ENCODE data around the gene TMEM126B. TPM values are rescaled to one million over a fixed set of nuclear protein-coding genes. Genes with fewer than 3 reads are reported as not detected.
"Not testable (repeated sequence)": the region's sequence is repeated elsewhere in the genome, so short reads cannot be mapped to it uniquely, and the experiment has no call there.

The TMEM126B gene
- total and polyA plus RNA-seq, 2 experiments from 2014 or later: 39.5 to 98.2 TPM

- TF ChIP-seq, protein P1, sequence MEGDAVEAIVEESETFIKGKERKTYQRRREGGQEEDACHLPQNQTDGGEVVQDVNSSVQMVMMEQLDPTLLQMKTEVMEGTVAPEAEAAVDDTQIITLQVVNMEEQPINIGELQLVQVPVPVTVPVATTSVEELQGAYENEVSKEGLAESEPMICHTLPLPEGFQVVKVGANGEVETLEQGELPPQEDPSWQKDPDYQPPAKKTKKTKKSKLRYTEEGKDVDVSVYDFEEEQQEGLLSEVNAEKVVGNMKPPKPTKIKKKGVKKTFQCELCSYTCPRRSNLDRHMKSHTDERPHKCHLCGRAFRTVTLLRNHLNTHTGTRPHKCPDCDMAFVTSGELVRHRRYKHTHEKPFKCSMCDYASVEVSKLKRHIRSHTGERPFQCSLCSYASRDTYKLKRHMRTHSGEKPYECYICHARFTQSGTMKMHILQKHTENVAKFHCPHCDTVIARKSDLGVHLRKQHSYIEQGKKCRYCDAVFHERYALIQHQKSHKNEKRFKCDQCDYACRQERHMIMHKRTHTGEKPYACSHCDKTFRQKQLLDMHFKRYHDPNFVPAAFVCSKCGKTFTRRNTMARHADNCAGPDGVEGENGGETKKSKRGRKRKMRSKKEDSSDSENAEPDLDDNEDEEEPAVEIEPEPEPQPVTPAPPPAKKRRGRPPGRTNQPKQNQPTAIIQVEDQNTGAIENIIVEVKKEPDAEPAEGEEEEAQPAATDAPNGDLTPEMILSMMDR (IDR thresholded peaks at IDR 0.05; ENCODE audit: low read depth, low read length): no peak
- DNase-seq (ENCODE audit: low read depth in 1 of 2, low spot score in 1 of 2): no peak
- Histone ChIP-seq H3K9me3 (ENCODE audit: low read depth) (no peaks in the 10 kb centered on the region), H3K4me3 (no peak overlapping the region), H3K27me3 (no peaks in the 10 kb centered on the region), H3K4me1 (ENCODE audit: low read depth) (no peaks in the 10 kb centered on the region), H3K36me3 (no peaks in the 10 kb centered on the region), H3K27ac (no peak overlapping the region)
These were observed 39.8 kb downstream of the TMEM126B start for GRCh38 chr11:85668157-85668556.

DNA sequence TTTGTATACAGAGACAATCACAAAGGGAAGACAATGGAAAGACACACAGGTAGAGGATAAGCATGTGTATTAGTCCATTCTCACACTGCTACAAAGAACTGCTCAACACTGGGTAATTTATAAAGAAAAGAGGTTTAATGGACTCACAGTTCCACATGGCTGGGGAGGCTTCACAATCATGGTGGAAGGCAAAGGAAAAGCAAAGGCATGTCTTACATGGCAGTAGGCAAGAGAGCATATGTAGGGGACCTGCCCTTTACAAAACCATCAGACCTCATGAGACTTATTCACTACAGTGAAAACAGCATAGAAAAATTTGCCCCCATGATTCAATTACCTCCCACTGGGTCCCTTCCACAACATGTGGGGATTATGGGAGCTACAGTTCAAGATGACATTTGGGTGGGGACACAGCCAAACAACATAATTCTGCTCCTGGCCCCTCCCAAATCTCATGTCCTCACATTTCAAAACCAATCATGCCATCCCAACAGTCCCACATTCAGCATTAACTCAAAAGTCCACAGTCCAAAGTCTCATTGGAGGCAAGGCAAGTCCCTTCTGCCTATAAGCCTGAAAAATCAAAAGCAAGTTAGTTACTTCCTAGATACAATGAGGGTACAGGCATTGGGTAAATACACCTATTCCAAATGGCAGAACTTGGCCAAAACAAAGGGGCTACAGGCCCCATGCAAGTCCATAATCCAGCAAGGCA, 42.7 kb downstream of the TMEM126B start:
- not testable (repeated sequence) for H3K4me3 ChIP-seq; H3K4me1 ChIP-seq (ENCODE audit: low read depth)

DNA sequence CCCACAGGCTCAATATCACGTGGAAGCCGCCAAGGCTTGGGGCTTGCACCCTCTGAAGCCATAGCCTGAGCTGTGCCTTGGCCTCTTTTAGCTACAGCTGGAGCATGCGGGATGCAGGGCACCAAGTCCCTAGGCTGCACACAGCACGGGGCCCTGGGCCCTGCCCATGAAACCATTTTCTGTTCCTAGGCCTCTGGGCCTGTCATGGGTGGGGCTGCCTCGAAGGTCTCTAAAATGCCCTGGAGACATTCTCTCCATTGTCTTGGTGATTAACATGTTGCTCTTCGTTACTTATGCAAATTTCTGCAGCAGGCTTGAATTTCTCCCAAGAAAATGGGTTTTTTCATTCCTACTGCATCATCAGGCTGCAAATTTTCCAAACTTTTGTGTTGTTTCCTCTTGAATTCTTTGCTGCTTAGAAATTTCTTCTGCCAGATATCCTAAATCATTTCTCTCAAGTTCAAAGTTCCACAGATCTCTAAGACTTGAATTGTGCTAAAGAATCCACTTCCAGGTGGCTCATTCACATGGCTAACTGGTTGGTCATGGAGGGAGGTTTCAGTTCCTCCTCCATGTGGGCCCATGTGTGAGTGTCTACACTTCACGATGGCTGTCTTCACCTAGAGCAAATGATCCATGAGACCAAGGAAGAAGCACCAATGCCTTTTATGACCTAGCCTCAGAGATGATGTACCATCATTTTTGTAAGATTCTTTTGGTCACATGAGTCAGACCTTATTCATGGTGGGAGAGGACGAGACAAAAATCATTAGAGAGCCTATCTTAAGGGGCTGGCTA, 43.9 kb downstream of the TMEM126B start:
- DNase-seq (ENCODE audit: low read depth in 1 of 2, low spot score in 1 of 2): no peak
- Histone ChIP-seq H3K27me3 (no peaks in the 10 kb centered on the region), H3K36me3 (no peaks in the 10 kb centered on the region)

More for the DNA sequence above, 42.7 kb downstream of the TMEM126B start:
- not testable (repeated sequence) for DNase-seq (ENCODE audit: low read depth in 1 of 2, low spot score in 1 of 2); H3K27me3 ChIP-seq; H3K27ac ChIP-seq; H3K36me3 ChIP-seq; H3K9me3 ChIP-seq (ENCODE audit: low read depth)

DNA sequence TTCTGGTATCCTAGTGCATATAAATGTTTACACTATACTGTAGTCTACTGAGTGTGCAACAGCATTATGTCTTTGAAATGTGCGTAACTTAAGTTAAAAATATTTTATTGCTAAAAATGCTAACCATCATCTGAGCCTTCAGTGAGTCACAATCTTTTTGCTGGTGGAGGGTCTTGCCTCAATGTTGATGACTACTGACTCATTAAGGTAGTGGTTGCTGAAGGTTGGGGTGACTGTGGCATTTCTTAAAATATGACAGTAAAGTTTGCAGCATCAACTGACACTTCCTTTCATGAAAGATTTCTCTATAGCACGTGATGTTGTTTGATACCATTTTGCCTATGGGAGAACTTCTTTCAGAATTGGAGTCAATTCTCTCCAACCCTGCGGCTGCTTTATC, 45.0 kb downstream of the TMEM126B start:
- no peak for DNase-seq (ENCODE audit: low read depth in 1 of 2, low spot score in 1 of 2)
- no peaks in the 10 kb centered on the region for H3K27me3 ChIP-seq
- TF ChIP-seq, protein P1 (IDR thresholded peaks at IDR 0.05; ENCODE audit: low read depth, low read length): no peak
- H3K4me1 ChIP-seq (ENCODE audit: low read depth): no peaks in the 10 kb centered on the region
- no peaks in the 10 kb centered on the region for H3K9me3 ChIP-seq (ENCODE audit: low read depth)
- H3K36me3 ChIP-seq: no peaks in the 10 kb centered on the region
- H3K27ac ChIP-seq: no peak overlapping the region
- no peak overlapping the region for H3K4me3 ChIP-seq

More for the DNA sequence above, 43.9 kb downstream of the TMEM126B start:
- no peak overlapping the region for H3K4me3 ChIP-seq
- no peaks in the 10 kb centered on the region for H3K9me3 ChIP-seq (ENCODE audit: low read depth)
- no peaks in the 10 kb centered on the region for H3K4me1 ChIP-seq (ENCODE audit: low read depth)
- TF ChIP-seq, protein P1 (IDR thresholded peaks at IDR 0.05; ENCODE audit: low read depth, low read length): no peak
- no peak overlapping the region for H3K27ac ChIP-seq

DNA sequence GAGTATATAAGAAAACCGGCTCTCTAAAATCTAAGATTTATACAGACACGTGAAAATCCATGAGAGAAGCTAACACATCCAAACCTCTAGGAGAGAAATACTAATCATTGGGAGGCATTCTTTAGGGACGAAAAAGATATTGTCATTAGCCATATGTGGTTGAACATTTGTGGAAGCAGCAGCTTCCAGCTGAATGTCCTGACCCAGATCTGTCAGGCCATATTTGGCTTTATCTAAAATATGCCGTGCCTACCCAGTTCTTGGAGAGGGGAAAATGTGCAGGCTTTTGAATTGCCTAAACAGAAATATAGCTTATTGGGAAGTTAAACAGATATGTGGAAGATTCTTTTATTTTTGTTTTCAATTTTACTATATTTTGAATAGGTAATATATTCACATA, 51.2 kb downstream of the TMEM126B start:
- TF ChIP-seq, protein P1 (IDR thresholded peaks at IDR 0.05; ENCODE audit: low read depth, low read length): no peak
- no peak for DNase-seq (ENCODE audit: low read depth in 1 of 2, low spot score in 1 of 2)
- Histone ChIP-seq H3K27me3 (no peaks in the 10 kb centered on the region), H3K27ac (no peak overlapping the region), H3K4me1 (ENCODE audit: low read depth) (no peaks in the 10 kb centered on the region), H3K36me3 (no peaks in the 10 kb centered on the region), H3K4me3 (no peak overlapping the region), H3K9me3 (ENCODE audit: low read depth) (no peaks in the 10 kb centered on the region)

- no peaks in the 10 kb centered on the region for H3K27me3 ChIP-seq
- peaks cover 11% of the 10 kb centered on the region for H3K4me1 ChIP-seq (ENCODE audit: low read depth)
- no peaks in the 10 kb centered on the region for H3K9me3 ChIP-seq (ENCODE audit: low read depth)
- TF ChIP-seq, protein P1 (IDR thresholded peaks at IDR 0.05; ENCODE audit: low read depth, low read length): no peak
- no peak overlapping the region for H3K4me3 ChIP-seq
- DNase-seq (ENCODE audit: low read depth in 1 of 2, low spot score in 1 of 2): no peak
- no peaks in the 10 kb centered on the region for H3K36me3 ChIP-seq
- no peak overlapping the region for H3K27ac ChIP-seq
These were observed 52.5 kb downstream of the TMEM126B start for GRCh38 chr11:85680897-85681296.

All from cardiac muscle cell (in vitro differentiated cells and primary cell).